KMS-11 (cell line): ENCODE measurements around the gene MTURN.

Source experiments
- H2AFZ ChIP-seq: fragments of 200-600 bp; sonication (generic); 2 replicates; pipeline ENCODE4 v1.6.1; 2016; ENCODE audit warnings: antibody characterized with exemption, mixed run types, low read depth
- H3K27ac ChIP-seq: fragments of 200-600 bp; sonication (generic); 2 replicates; pipeline ENCODE4 v1.6.1; 2016; ENCODE audit warnings: mild to moderate bottlenecking, mixed run types
- H3K27me3 ChIP-seq: fragments of 200-600 bp; sonication (generic); 2 replicates; pipeline ENCODE4 v1.6.1; 2017; ENCODE audit warnings: mild to moderate bottlenecking, low read depth, mixed run types, moderate library complexity; ENCODE audit not compliant: insufficient read depth
- H3K36me3 ChIP-seq: fragments of 200-600 bp; sonication (generic); 2 replicates; pipeline ENCODE4 v1.6.1; 2017; ENCODE audit warnings: mild to moderate bottlenecking, mixed run types; ENCODE audit not compliant: insufficient read depth
- H3K4me1 ChIP-seq: fragments of 200-600 bp; sonication (generic); 2 replicates; pipeline ENCODE4 v1.6.1; 2016; ENCODE audit warnings: mild to moderate bottlenecking, low read depth, mixed run types; ENCODE audit not compliant: poor library complexity, severe bottlenecking
- H3K4me2 ChIP-seq: fragments of 200-600 bp; sonication (generic); 2 replicates; pipeline ENCODE4 v1.7.0; 2016; ENCODE audit warnings: mild to moderate bottlenecking, mixed run types
- H3K4me3 ChIP-seq: fragments of 200-600 bp; sonication (generic); IDR thresholded peaks from 2 replicates; pipeline ENCODE4 v1.6.1; 2017; ENCODE audit warnings: low read depth, low read length, mixed read lengths; ENCODE audit not compliant: insufficient read depth
- H3K79me2 ChIP-seq: fragments of 200-600 bp; sonication (generic); 2 replicates; pipeline ENCODE4 v1.6.1; 2016; ENCODE audit warnings: low read depth, mixed run types; ENCODE audit not compliant: insufficient read depth
- H3K9ac ChIP-seq: fragments of 200-600 bp; sonication (generic); 2 replicates; pipeline ENCODE4 v1.6.1; 2016; ENCODE audit warnings: mild to moderate bottlenecking, mixed run types
- H4K20me1 ChIP-seq: fragments of 200-600 bp; sonication (generic); 2 replicates; pipeline ENCODE4 v1.6.1; 2016; ENCODE audit warnings: mild to moderate bottlenecking, mixed run types; ENCODE audit not compliant: insufficient read depth
- CTCF ChIP-seq: fragments of 200-600 bp; sonication (generic); conservative IDR thresholded peaks from 2 replicates; pipeline ENCODE4 v1.6.1; 2017; ENCODE audit warnings: low read depth, mild to moderate bottlenecking, antibody characterized with exemption, low read length, moderate library complexity, mixed read lengths

Gene MTURN

DNA sequence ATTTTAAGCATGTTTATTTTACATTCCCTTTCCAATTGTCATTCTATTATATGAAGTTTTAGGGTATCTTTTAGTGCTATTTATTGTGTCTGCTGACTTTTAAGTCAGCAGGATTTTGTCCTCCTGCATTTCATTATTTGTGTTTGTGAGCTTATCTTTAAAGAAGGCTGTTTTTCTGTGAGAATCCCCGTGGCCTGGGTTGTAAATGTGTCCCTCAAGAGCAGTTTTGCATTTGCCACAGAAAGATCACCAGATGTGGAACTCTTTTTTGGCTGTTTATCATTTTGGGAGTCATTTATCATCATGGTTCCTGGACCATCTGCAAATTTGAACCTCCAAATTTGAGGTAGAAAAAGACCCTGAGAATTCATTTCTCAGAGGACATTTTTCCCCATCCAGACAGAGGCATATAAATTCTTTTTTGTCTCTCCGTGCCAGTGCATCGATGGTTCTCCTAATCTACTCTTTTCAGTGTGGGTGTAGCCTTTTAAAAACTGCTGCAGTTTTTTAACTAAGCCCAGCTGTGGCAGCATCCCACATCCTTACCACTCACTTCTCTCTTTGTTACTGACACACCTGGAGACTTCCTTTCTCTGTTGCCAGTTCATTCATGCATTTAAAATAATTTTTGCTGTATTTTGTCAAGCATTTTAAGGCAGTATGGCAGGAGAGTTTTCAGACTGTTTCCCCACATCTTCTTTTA lies 20.1 kb upstream of the MTURN start:
- Histone ChIP-seq H2AFZ (no peak overlapping the region), H3K27me3 (no peaks in the 10 kb centered on the region), H3K4me3 (no peak overlapping the region), H3K36me3 (no peaks in the 10 kb centered on the region), H3K4me1 (no peaks in the 10 kb centered on the region), H4K20me1 (no peaks in the 10 kb centered on the region), H3K27ac (no peak overlapping the region), H3K4me2 (no peak overlapping the region), H3K79me2 (no peaks in the 10 kb centered on the region), H3K9ac (no peak overlapping the region)
- no peak for TF ChIP-seq CTCF

GRCh38 chr7:30115709-30116297 lies 19.0 kb upstream of the MTURN start:
- no peak overlapping the region for H2AFZ ChIP-seq
- H3K4me3 ChIP-seq = no peak overlapping the region
- H3K9ac ChIP-seq = no peak overlapping the region
- no peak overlapping the region for H3K4me2 ChIP-seq
- H4K20me1 ChIP-seq = no peaks in the 10 kb centered on the region
- no peaks in the 10 kb centered on the region for H3K36me3 ChIP-seq
- TF ChIP-seq CTCF = no peak
- no peak overlapping the region for H3K27ac ChIP-seq
- H3K79me2 ChIP-seq = no peaks in the 10 kb centered on the region
- H3K4me1 ChIP-seq = no peaks in the 10 kb centered on the region
- H3K27me3 ChIP-seq = no peaks in the 10 kb centered on the region

- no peak overlapping the region for H3K27ac ChIP-seq
- H2AFZ ChIP-seq = no peak overlapping the region
- no peak overlapping the region for H3K9ac ChIP-seq
- H3K4me3 ChIP-seq = no peak overlapping the region
- no peaks in the 10 kb centered on the region for H3K27me3 ChIP-seq
- no peak overlapping the region for H3K4me2 ChIP-seq
- H3K4me1 ChIP-seq = no peaks in the 10 kb centered on the region
- H3K36me3 ChIP-seq = no peaks in the 10 kb centered on the region
- no peaks in the 10 kb centered on the region for H3K79me2 ChIP-seq
- TF ChIP-seq CTCF = no peak
- H4K20me1 ChIP-seq = no peaks in the 10 kb centered on the region
Measured at GRCh38 chr7:30116771-30117170, 18.0 kb upstream of the MTURN start.

- H3K36me3 ChIP-seq = no peaks in the 10 kb centered on the region
- H3K79me2 ChIP-seq = no peaks in the 10 kb centered on the region
- H4K20me1 ChIP-seq = no peaks in the 10 kb centered on the region
- H2AFZ ChIP-seq = no peak overlapping the region
- no peaks in the 10 kb centered on the region for H3K4me1 ChIP-seq
- no peaks in the 10 kb centered on the region for H3K27me3 ChIP-seq
- no peak overlapping the region for H3K27ac ChIP-seq
- no peak overlapping the region for H3K9ac ChIP-seq
- H3K4me3 ChIP-seq = no peak overlapping the region
- no peak for TF ChIP-seq CTCF
- H3K4me2 ChIP-seq = no peak overlapping the region
Measured at GRCh38 chr7:30117896-30118295, 16.9 kb upstream of the MTURN start.
